ENCODE measurements around the gene CCSER1.

Gene CCSER1

GRCh38 chr4:90128961-90129495 lies 1.8 kb downstream of the CCSER1 start:
- no peak for DNase-seq

GRCh38 chr4:90130076-90130475 lies 2.9 kb downstream of the CCSER1 start:
- no peak for DNase-seq

- DNase-seq, result no peak
Observed at GRCh38 chr4:90137555-90137954, 10.4 kb downstream of the CCSER1 start.

- no peak for DNase-seq
Observed at GRCh38 chr4:90142081-90142480, 14.9 kb downstream of the CCSER1 start.

DNA sequence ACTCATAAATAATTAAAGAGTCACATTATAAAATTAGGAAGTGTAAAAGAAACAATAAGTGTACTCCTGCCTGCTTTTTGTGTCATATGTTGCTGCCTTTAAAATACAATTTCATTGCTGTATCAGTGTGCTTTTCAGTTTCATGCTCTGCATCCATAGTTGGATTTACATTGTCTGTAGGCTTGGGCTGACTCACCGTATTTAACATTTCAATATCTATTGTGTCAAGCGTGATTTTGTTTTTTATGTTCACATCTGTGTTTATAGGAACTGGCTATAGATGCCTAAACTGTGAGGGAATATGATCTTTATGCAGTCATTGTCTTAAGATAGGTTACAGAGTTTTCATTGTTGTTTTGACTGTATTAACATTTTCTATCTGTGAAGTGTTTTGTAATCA lies 18.1 kb downstream of the CCSER1 start:
- DNase-seq, result no peak

DNA sequence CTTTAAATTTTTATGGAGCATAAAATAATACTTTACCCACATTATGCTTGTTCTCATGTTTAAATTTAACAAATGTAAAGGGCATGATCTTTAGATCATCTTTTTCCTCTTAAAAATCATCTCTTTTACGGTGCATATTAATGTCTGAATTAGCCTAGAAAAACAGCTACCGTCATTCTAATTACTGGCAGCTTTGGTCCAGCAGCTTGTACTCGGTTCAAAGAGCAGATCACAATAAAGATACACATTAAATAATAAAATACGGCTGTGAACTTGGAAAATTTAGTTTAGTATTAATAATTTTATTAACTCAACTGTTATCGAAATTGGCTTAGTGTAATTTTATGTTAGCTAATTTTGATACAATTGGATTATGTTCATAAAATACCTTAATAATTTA lies 19.1 kb downstream of the CCSER1 start:
- DNase-seq, result no peak

DNA sequence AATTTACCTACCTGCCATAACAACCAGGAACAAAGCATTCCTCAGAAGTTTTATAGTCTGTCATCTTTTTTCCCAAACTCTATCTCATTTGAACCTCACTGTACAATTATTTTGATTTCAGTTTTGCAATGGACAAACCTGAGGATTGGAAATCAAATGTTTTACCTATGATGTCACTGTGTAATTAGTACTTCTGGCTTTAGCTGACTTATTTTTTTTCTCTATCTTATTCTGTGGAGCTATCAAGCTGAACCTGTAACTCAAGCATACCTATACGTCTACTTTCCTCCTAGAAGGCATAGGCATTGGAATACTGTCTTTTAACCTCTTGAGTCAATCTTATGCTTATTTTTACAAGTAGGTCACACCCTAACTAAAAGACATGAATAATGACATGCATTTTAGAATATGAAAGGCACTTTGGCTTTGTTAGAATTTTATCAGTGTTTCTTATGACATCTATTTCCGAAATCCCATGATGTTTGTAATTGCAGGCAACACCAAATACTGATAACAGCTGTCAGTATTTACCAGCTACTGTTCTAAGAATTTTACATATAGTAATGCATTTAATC lies 21.5 kb downstream of the CCSER1 start:
- DNase-seq, result no peak

GRCh38 chr4:90152024-90152423 lies 24.8 kb downstream of the CCSER1 start:
- no peak for DNase-seq

GRCh38 chr4:90159193-90159592 lies 32.0 kb downstream of the CCSER1 start:
- DNase-seq, result no peak

- DNase-seq, result no peak
Observed at GRCh38 chr4:90160044-90160443, 32.9 kb downstream of the CCSER1 start.

GRCh38 chr4:90162566-90162965 lies 35.4 kb downstream of the CCSER1 start:
- no peak for DNase-seq

DNA sequence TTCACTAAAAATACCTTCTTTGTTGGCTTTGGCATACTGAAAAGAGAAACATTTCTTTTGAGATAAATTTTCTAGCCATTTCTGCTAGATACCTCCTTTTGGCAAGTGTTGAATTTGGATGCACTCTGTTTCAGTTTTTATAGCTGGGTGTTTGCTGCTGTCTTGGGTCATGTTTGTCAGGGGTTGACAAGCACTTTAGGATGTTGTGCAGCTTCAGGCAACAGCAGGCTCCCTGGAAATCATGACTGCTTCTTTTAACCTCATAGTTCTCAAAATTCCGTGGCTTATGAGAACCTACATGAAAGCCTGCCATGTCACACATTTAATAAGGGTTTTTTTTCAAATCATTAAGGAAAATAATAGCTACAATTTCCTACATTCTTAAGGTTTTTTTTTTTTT lies 36.7 kb downstream of the CCSER1 start:
- DNase-seq, result no peak

GRCh38 chr4:90165883-90166282 lies 38.7 kb downstream of the CCSER1 start:
- no peak for DNase-seq

DNA sequence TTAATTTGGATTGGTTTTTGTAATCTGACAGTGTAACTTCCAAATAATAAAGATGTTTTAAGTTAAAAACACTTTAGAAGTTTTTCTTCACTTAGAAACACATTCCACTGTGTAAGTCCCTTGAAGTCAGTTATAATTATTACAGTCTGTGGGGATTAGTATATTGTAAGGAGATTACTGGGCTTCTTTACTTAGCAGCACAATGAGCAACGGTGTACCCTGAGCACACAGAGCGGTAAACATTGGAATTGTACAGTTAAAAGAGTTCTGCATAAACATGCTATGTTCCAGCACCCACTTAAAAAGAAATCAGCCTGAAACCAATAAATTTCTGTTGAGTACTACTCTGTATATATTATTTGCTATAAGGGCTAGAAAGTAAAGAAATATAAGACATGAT lies 44.3 kb downstream of the CCSER1 start:
- no peak for DNase-seq

GRCh38 chr4:90174621-90175023 lies 47.4 kb downstream of the CCSER1 start:
- no peak for DNase-seq

- DNase-seq, result no peak
Observed at GRCh38 chr4:90181644-90182043, 54.5 kb downstream of the CCSER1 start.

DNA sequence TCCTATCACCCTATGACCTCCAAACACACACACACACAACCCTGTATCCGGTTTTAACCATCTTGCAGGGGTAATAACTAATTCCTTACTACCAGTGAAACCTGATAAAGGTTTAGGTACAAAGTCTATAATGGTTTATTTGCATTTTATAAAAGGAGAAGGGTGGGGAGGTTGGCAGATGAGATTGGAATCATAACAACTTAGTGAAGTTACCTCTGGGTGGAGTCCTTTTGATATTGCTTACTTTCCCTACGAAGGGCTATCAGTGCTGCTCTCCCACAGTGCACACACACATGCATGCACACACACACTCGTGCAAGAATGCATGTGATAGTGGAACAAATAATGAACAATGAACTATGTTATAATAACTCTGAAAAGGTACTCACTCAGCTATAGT lies 56.1 kb downstream of the CCSER1 start:
- no peak for DNase-seq

DNA sequence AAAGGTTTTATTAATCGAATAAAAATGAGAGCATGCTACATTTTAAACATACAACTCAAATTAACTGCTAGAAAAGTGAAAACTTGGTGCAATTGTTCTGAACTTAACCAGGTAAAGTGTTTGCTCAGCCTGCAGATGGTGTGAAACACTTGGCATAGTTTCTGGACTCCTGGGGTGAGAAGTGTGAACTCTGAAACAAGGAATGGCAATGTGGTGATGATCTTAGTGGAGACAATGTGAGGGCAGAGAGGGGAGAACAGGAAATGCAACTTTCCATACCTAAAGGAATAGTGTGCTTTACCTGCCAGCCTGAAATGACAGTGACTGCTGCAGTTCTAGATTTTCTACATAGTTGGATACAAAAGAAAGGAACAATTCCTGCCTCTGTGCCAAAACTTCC lies 57.4 kb downstream of the CCSER1 start:
- no peak for DNase-seq

- no peak for DNase-seq
Observed at GRCh38 chr4:90185416-90185815, 58.2 kb downstream of the CCSER1 start.

DNA sequence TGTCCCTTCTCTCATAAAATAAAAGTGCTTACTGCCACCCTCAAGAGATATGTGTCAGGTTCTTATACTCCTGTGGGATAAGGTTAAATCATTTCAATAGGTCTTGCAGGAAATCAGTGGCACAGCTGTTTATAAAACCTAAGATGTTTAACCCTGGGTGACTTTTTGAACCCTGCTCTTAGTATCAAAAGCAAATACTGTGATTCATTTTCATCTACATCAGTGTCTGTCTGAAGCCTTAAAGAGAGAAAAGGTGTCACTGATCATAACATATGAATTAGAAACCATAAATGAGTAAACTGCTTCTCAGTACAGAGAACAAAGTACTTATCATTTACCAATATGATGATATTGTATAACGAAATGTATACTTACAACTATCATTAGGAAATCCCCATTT lies 59.0 kb downstream of the CCSER1 start:
- DNase-seq, result no peak

DNA sequence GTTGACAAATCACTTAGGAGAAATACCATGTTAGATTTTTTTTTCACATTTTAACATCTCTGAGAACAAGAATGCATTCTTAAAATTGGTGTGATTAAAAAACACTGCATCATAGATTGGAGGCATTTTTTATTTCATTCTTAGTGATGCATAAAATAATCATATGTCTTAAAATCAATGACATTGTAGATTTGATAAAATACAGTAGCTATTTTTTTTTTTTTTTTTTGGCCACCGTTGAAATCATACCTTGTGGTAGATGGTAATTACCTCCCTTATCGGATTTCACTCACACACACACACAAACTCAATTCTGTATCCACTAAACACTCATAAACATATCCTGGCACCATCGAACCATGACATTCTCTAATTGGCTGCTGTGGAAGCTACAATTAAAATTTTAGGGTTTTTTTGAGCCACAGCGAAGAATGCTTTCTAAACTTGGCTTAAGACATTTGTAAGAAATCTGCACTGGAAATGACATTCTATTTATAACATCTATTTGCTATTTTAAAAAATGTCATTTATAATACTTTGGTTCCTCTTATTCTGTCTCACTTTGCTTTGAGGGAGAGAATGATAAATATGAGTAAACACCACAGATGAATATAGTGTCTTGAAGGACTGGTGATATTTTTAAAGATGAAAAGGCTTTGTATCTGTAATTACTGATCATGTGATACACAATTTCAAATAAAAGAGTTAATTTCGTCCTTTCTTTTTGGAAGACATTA lies 60.1 kb downstream of the CCSER1 start:
- DNase-seq, result no peak

GRCh38 chr4:90189178-90189577 lies 62.0 kb downstream of the CCSER1 start:
- no peak for DNase-seq

GRCh38 chr4:90189946-90190345 lies 62.8 kb downstream of the CCSER1 start:
- DNase-seq, result no peak

- no peak for DNase-seq
Observed at GRCh38 chr4:90190525-90190924, 63.3 kb downstream of the CCSER1 start.
